Keratinocyte (primary cell): ENCODE measurements around the gene TLX2. TPM values are rescaled to one million over a fixed set of nuclear protein-coding genes. Genes with fewer than 3 reads are reported as not detected.

Source experiments
- DNase-seq: peaks from one replicate; pipeline ENCODE4 v3.0.0-alpha.2; 2011; ENCODE audit warnings: low read depth, missing footprints, low spot score
- FAIRE-seq: peaks from 2 replicates; lab custom pipeline; 2011; peaks lifted over from hg19 to GRCh38; lab: Jason Lieb, UNC
- H2AFZ ChIP-seq: 2 replicates; pipeline ENCODE4 v1.6.0; 2012; ENCODE audit warnings: low read length, control low read depth, inconsistent platforms; ENCODE audit not compliant: control insufficient read depth
- H3K27ac ChIP-seq: 2 replicates; pipeline ENCODE4 v1.5.1; 2011; ENCODE audit warnings: low read length; ENCODE audit not compliant: control insufficient read depth, insufficient read depth
- H3K27me3 ChIP-seq: 3 replicates; pipeline ENCODE4 v1.6.0; 2011; ENCODE audit warnings: low read length; ENCODE audit not compliant: control insufficient read depth, insufficient read depth; ENCODE audit errors: extremely low read depth
- H3K36me3 ChIP-seq, 2 experiments: 2 replicates in 1 of 2; 3 replicates in 1 of 2; pipeline ENCODE4 v1.5.1; 2011; ENCODE audit warnings: low read length in 2 of 2, mild to moderate bottlenecking in 1 of 2; ENCODE audit not compliant: control insufficient read depth in 2 of 2, insufficient read depth in 2 of 2; ENCODE audit errors: extremely low read depth in 1 of 2
- H3K4me1 ChIP-seq: 3 replicates; pipeline ENCODE4 v1.5.1; 2011; ENCODE audit warnings: low read length; ENCODE audit not compliant: control insufficient read depth, insufficient read depth; ENCODE audit errors: extremely low read depth
- H3K4me2 ChIP-seq: 3 replicates; pipeline ENCODE4 v1.6.0; 2011; ENCODE audit warnings: low read depth, low read length; ENCODE audit not compliant: control insufficient read depth, insufficient read depth; ENCODE audit errors: extremely low read depth
- H3K4me3 ChIP-seq, 3 experiments: fragments of 200-600 bp in 1 of 3; sonication (generic) in 1 of 3; 2 replicates in 2 of 3; 3 replicates in 1 of 3; pipeline ENCODE4 v1.5.1; 2011 to 2016; ENCODE audit warnings: low read length in 3 of 3, mild to moderate bottlenecking in 3 of 3, control low read depth in 2 of 3, inconsistent platforms in 1 of 3, low read depth in 1 of 3, mixed read lengths in 1 of 3, mixed run types in 1 of 3, moderate library complexity in 1 of 3; ENCODE audit not compliant: control insufficient read depth in 2 of 3, insufficient read depth in 2 of 3; ENCODE audit errors: extremely low read depth in 1 of 3
- H3K79me2 ChIP-seq: 2 replicates; pipeline ENCODE4 v1.6.0; 2012; ENCODE audit warnings: low read length; ENCODE audit not compliant: control insufficient read depth, insufficient read depth
- H3K9ac ChIP-seq: 3 replicates; pipeline ENCODE4 v1.6.0; 2011; ENCODE audit warnings: low read length; ENCODE audit not compliant: control insufficient read depth, insufficient read depth; ENCODE audit errors: extremely low read depth
- H3K9me1 ChIP-seq: 3 replicates; pipeline ENCODE4 v1.6.0; 2011; ENCODE audit warnings: low read length; ENCODE audit not compliant: control insufficient read depth, insufficient read depth; ENCODE audit errors: extremely low read depth
- H3K9me3 ChIP-seq: 2 replicates; pipeline ENCODE4 v1.5.1; 2012; ENCODE audit warnings: low read depth, low read length; ENCODE audit not compliant: control insufficient read depth
- H4K20me1 ChIP-seq: 3 replicates; pipeline ENCODE4 v1.6.0; 2011; ENCODE audit warnings: low read length; ENCODE audit not compliant: control insufficient read depth, insufficient read depth; ENCODE audit errors: extremely low read depth
- EZH2 ChIP-seq: IDR thresholded peaks from one replicate; pipeline ENCODE4 v1.6.1; 2012; ENCODE audit warnings: inconsistent platforms, mild to moderate bottlenecking, low read length, moderate library complexity
- dilution Hi-C: fragments of 300-500 bp; cut with MboI; formaldehyde crosslinking; loops from one replicate; pipeline ENCODE4 v1.7.0; 2020; ENCODE audit warnings: low sequenced_read_pairs; ENCODE audit not compliant: extremely low pct_ligation_motif_present
- polyA plus RNA-seq, 5 experiments: library from polyadenylated mRNA; depleted of rRNA in 3 of 5; stranded (reverse) in 3 of 5; stranded (forward) in 1 of 5; unstranded in 1 of 5; fragments of >200 nt; gene quantifications; 1 replicate in 1 of 5; 2 replicates in 3 of 5; 3 replicates in 1 of 5; pipeline versions ENCODE4 v1.2.1 to v1.2.3, GENCODE V29; 2011 to 2012; ENCODE audit warnings: missing spikeins in 2 of 5, low read depth in 1 of 5, low replicate concordance in 1 of 5
- TF ChIP-seq, protein P1 (sequence below), 3 experiments: IDR thresholded peaks in 1 of 3; conservative IDR thresholded peaks in 1 of 3; optimal IDR thresholded peaks in 1 of 3; 2 replicates in 2 of 3; 3 replicates in 1 of 3; pipeline versions ENCODE3 to v1.5.1; 2011; ENCODE audit warnings: low read length in 3 of 3, mild to moderate bottlenecking in 3 of 3, moderate library complexity in 2 of 3, control low read depth in 1 of 3, inconsistent platforms in 1 of 3; ENCODE audit not compliant: insufficient read depth in 2 of 3; ENCODE audit errors: extremely low read depth in 1 of 3

TLX2 gene
- polyA plus RNA-seq, 1 donor (not counting 4 experiments of a cell fraction or from before 2014, with no cell fraction given), result not detected

GRCh38 chr2:74496997-74497776 is 17.1 kb upstream of the TLX2 start:
- H3K9me1 ChIP-seq, result no peaks in the 10 kb centered on the region
- no peaks in the 10 kb centered on the region for H3K9me3 ChIP-seq
- no peak overlapping the region for H3K27ac ChIP-seq
- no peak overlapping the region for H3K9ac ChIP-seq
- H3K36me3 ChIP-seq, result peaks cover 12 to 15% of the 10 kb centered on the region in 2 experiments
- H3K79me2 ChIP-seq, result no peaks in the 10 kb centered on the region
- no peaks in the 10 kb centered on the region for H4K20me1 ChIP-seq
- dilution Hi-C loops, result no loop called here
- DNase-seq (no peak), FAIRE-seq (no peak)
- H3K27me3 ChIP-seq, result peaks cover 38% of the 10 kb centered on the region
- peaks cover 18% of the 10 kb centered on the region for H3K4me1 ChIP-seq
- peak overlapping the region; percentile 69 for H3K4me2 ChIP-seq
- H3K4me3 ChIP-seq, result no peak overlapping the region
- no peak overlapping the region for H2AFZ ChIP-seq
- TF ChIP-seq, protein P1, sequence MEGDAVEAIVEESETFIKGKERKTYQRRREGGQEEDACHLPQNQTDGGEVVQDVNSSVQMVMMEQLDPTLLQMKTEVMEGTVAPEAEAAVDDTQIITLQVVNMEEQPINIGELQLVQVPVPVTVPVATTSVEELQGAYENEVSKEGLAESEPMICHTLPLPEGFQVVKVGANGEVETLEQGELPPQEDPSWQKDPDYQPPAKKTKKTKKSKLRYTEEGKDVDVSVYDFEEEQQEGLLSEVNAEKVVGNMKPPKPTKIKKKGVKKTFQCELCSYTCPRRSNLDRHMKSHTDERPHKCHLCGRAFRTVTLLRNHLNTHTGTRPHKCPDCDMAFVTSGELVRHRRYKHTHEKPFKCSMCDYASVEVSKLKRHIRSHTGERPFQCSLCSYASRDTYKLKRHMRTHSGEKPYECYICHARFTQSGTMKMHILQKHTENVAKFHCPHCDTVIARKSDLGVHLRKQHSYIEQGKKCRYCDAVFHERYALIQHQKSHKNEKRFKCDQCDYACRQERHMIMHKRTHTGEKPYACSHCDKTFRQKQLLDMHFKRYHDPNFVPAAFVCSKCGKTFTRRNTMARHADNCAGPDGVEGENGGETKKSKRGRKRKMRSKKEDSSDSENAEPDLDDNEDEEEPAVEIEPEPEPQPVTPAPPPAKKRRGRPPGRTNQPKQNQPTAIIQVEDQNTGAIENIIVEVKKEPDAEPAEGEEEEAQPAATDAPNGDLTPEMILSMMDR (optimal IDR thresholded peaks at IDR 0.05 in 1 of 3, IDR thresholded peaks at IDR 0.05 in 1 of 3, conservative IDR thresholded peaks at IDR 0.05 in 1 of 3; ENCODE audit: extremely low read depth in 1 of 3, insufficient read depth in 2 of 3, low read length in 3 of 3), result no peak
- no peak for TF ChIP-seq EZH2

GRCh38 chr2:74497777-74498499 is 16.3 kb upstream of the TLX2 start:
- H3K9me3 ChIP-seq, result no peaks in the 10 kb centered on the region
- H3K36me3 ChIP-seq, result peaks cover 8% of the 10 kb centered on the region in 2 experiments
- no peak for TF ChIP-seq EZH2
- TF ChIP-seq, protein P1 (optimal IDR thresholded peaks at IDR 0.05 in 1 of 3, IDR thresholded peaks at IDR 0.05 in 1 of 3, conservative IDR thresholded peaks at IDR 0.05 in 1 of 3; ENCODE audit: extremely low read depth in 1 of 3, insufficient read depth in 2 of 3, low read length in 3 of 3), result no peak
- peak overlapping the region; percentile 30 for H2AFZ ChIP-seq
- peak overlapping the region; percentile 69 for H3K4me2 ChIP-seq
- no peaks in the 10 kb centered on the region for H3K79me2 ChIP-seq
- peaks cover 26% of the 10 kb centered on the region for H3K4me1 ChIP-seq
- H3K4me3 ChIP-seq, result peak overlapping the region; percentile 15 to 57 (median 25)
- DNase-seq (no peak), FAIRE-seq (no peak)
- peaks cover 41% of the 10 kb centered on the region for H3K27me3 ChIP-seq
- dilution Hi-C loops, result no loop called here
- no peaks in the 10 kb centered on the region for H4K20me1 ChIP-seq
- no peak overlapping the region for H3K27ac ChIP-seq
- H3K9me1 ChIP-seq, result no peaks in the 10 kb centered on the region
- no peak overlapping the region for H3K9ac ChIP-seq
